Fibroblast of mammary gland (primary cell): Measurements from ENCODE around the gene PRPF31.

Experiments
- DNase-seq: peaks from one replicate; pipeline ENCODE4 v3.0.0-alpha.2; 2010; ENCODE audit warnings: low read depth
- H3K4me3 ChIP-seq: 2 replicates; pipeline ENCODE4 v1.5.1; 2011; ENCODE audit warnings: low read depth, mild to moderate bottlenecking, low read length, moderate library complexity; ENCODE audit not compliant: control insufficient read depth
- TF ChIP-seq, protein P1 (sequence below): conservative IDR thresholded peaks from 2 replicates; pipeline ENCODE4 v1.5.1; 2011; ENCODE audit warnings: low read depth, low read length, inconsistent platforms; ENCODE audit not compliant: control insufficient read depth, insufficient read depth

PRPF31 gene

DNA sequence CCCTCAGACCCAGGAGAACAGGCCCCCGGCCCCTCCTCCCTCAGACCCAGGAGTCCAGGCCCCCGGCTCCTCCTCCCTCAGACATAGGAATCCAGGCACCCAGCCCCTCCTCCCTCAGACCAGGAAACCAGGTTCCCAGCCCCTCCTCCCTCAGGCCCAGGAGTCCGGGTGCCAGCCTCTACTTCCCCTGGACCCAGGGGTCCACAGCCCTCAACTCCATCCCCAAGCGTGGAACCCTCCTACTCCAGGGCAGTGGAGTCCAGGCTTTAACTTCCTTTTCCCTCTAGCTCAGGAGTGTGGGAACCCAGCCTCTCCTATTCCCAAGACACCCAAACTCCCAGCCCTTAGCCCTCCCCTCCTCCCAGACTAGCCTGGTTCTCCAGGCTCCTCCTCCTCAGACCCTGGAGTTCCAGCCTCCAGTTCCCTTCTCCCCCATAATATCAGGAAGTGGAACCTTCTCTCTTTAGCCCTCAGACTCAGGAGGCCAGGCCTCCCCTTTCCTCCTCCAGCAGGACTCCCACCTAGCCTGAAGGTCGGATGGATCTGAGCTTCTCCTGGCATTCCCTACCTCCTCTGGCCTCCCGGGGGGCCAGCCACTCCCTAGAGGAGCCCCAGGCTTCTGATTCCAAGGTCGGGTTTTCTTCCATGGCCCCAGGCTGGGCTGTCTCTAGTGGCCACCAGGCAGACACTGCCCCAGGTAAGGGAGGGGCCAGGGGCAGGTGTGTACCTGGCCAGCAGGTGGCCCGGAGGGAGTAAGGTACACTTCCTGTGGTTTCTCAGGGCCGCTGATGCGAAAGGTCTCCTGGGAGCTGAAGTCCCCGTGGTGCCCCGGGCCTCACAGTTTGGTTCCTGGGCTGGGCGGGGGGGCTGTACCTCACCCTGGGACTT lies 57.2 kb downstream of the PRPF31 start, which contains the start of gene TMC4:
Gene TMC4, minus strand, starts transcription at position 690 of the 888 bp plus-strand sequence. Its CDS starts 43 bp downstream, at position 647.
- TF ChIP-seq, protein P1, sequence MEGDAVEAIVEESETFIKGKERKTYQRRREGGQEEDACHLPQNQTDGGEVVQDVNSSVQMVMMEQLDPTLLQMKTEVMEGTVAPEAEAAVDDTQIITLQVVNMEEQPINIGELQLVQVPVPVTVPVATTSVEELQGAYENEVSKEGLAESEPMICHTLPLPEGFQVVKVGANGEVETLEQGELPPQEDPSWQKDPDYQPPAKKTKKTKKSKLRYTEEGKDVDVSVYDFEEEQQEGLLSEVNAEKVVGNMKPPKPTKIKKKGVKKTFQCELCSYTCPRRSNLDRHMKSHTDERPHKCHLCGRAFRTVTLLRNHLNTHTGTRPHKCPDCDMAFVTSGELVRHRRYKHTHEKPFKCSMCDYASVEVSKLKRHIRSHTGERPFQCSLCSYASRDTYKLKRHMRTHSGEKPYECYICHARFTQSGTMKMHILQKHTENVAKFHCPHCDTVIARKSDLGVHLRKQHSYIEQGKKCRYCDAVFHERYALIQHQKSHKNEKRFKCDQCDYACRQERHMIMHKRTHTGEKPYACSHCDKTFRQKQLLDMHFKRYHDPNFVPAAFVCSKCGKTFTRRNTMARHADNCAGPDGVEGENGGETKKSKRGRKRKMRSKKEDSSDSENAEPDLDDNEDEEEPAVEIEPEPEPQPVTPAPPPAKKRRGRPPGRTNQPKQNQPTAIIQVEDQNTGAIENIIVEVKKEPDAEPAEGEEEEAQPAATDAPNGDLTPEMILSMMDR: no peak
- peak; percentile 35 for DNase-seq
- no peak within 1 kb of the TSS for H3K4me3 ChIP-seq

DNA sequence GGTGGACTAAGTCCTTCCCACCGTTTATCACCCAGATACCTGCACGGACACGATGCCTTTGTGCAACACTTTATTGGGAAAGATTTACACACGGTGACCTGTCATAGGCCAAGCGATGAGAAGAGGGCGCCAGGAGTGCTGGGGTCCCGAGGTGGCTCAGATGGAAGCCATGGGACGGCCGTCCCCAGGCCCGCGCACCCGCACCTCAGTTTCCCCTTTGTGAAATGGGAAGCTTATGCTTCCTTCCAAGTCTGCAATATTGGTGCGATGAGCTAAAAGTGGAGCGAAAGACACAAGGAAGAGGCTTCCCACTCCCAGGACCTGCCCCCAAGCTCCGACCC lies 57.8 kb downstream of the PRPF31 start:
- TF ChIP-seq, protein P1: no peak
- H3K4me3 ChIP-seq: no peak overlapping the region
- no peak for DNase-seq

DNA sequence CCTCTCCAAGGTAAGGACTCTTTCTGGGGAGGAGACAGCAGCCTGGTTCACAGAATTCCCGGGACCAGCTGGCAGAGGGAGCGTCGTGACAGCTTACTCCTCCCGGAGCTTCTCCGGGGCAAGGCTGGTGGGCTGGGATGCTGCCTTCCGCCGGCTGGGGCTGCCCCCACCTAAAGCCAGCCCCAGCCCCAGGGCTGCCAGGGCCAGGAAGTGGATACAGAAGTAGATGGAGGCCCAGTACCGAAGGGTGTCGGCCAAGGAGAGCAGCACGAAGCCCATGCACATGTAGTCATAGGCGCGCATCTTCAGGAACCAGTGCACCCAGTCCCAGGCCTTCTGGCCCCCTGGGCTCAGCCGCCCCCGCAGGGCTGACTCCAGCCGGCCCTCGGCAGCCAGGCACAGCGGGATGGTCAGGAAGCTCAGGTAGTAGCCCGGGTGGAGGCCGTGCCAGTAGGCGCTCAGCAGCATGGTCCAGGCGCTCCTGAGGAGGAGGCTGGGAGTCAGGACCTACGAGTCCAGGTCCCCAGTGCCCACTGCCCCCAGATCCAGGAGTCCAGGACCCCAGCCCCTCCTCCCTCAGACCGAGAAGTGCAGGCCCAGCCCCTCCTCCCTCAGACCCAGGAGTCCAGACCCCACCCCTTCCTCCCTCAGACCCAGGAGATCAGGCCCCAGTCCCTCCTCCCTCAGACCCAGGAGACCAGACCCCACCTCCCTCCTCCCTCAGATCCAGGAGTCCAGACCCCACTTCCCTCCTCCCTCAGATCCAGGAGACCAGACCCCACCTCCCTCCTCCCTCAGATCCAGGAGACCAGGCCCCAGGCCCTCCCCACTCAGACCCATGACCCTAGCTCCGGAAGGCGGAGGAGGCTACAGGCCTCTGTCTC lies 58.6 kb downstream of the PRPF31 start:
- no peak for DNase-seq
- no peak overlapping the region for H3K4me3 ChIP-seq
- TF ChIP-seq, protein P1: no peak

DNA sequence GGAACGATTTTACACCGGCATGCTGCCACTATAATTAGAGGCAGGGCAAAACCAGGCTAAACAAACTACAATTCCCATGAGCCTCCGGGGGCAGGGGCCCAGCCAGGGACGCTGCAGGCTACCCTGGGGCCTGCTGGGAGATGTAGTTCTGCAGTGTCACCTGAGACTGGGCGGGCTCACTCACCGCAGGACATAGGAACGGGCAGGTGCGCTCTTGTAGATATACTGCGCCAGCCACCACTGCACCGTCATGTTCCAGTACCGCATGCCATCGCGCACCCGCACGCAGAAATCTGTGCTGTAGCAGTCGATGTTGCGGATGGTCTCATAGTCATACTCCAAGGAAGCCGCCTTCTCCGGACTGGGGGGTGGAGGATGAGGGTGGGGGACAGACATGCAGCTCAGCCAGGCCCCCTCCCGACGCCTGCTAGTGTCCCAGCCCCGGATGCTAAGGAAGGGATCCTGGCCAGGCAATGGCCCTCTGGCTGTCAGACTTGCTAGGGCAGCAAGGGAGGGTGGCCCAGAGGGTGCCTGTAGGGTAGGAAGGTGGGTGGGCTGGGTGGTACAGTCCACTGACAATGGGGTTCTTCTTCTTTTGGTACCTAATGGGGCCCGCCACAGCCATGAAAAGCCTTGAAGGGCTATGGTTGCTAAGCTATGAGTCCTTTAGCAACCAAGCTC lies 63.2 kb downstream of the PRPF31 start:
- H3K4me3 ChIP-seq: no peak overlapping the region
- DNase-seq: no peak
- TF ChIP-seq, protein P1: no peak

DNA sequence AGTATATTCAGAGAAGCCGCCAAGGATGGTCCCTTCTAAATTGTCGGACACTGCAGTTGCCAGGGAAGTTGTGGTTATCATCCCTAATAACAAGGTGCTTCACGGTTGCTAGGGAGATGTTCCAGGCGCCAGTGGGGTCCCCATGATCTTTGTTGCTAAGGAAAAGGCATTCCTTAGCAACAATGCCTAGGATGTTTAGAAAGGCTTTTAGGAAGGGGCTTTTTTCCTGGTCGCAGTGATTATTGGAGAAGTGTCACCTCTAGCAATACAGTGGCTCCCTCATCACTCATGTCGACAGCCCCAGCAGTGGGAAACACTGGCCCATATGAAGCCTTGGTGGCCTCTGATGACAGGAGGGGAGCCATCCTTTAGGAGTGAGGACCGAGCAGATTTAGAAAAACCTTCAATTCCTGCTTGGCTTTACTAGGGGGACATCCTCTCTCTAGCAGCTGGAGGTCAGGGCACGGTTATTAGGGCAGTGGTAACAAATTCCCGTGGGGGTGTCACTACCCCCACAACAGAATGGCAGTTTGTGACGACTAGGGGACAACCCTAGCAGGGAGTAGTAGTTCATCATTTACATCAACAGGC lies 63.8 kb downstream of the PRPF31 start:
- DNase-seq: no peak
- H3K4me3 ChIP-seq: no peak overlapping the region
- TF ChIP-seq, protein P1: no peak

DNA sequence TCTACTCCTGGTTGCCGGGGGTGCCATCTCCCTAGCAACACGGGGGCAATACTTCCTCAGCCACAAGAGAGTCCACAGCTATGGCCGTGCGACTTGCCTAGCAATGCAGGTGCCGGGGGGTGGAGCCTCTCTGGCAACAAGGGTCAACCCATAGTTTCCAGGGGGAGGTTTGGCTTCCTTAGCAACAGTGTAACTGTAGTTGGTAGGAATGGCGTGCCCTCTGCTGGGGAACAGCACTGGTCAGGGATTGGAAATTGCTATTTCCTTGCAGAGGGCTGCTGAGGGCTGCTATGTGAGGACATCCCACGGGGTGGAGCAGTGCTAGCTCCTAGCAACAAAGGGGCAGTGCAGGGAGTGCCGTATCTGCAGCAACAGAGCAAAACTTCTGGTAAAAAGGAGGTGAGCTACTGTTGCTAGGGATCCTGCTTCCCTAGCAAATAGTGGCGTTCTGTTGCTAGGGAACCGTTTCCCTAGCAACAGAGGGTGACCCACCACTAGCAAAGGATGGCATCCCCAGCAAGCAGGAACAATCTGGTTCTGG lies 64.4 kb downstream of the PRPF31 start:
- H3K4me3 ChIP-seq: no peak overlapping the region
- TF ChIP-seq, protein P1: peak; percentile 15
- DNase-seq: peak; percentile 35
